SK-N-SH (cell line): ENCODE measurements around the gene ABCA4. TPM values are rescaled to one million over a fixed set of nuclear protein-coding genes. Genes with fewer than 3 reads are reported as not detected.

Experiments
- CTCF ChIA-PET: fragments of 300-600, 350-600 bp; formaldehyde crosslinking; extraction: SDS; loops from one replicate; lab custom pipeline; 2021; lab: Yijun Ruan, JAX
- POLR2A ChIA-PET: fragments of 350-600 bp; sonication (Branson Sonifier 250); formaldehyde crosslinking; extraction: SDS; loops from one replicate; lab custom pipeline; 2020; ENCODE audit warnings: antibody characterized with exemption, inconsistent platforms; lab: Yijun Ruan, JAX
- DNase-seq: peaks from one replicate; pipeline ENCODE4 v3.0.0; 2012
- H2AFZ ChIP-seq: fragments of 200-600 bp; sonication (generic); 2 replicates; pipeline ENCODE4 v1.8.1; 2016; ENCODE audit warnings: antibody characterized with exemption, mild to moderate bottlenecking, low read depth
- H3F3A ChIP-seq: fragments of 200-600 bp; sonication (generic); replicated peaks from 2 replicates; pipeline ENCODE3; 2016; ENCODE audit warnings: antibody characterized with exemption, mild to moderate bottlenecking; ENCODE audit not compliant: insufficient read depth
- H3K27ac ChIP-seq, 2 experiments: fragments of 200-500 bp in 1 of 2; fragments of 200-600 bp in 1 of 2; sonication (Bioruptor generic) in 1 of 2; sonication (generic), shearing (Covaris generic) in 1 of 2; 2 replicates each; pipeline versions ENCODE4 v1.5.1 to v1.6.1; 2014 to 2016; ENCODE audit warnings: low read depth in 2 of 2, inconsistent platforms in 1 of 2, low read length in 1 of 2, mild to moderate bottlenecking in 1 of 2, mixed read lengths in 1 of 2
- H3K27me3 ChIP-seq: fragments of 200-600 bp; sonication (generic), shearing (Covaris generic); 2 replicates; pipeline ENCODE4 v1.6.1; 2016; ENCODE audit warnings: mixed run types; ENCODE audit not compliant: insufficient read depth
- H3K36me3 ChIP-seq, 2 experiments: fragments of 200-500 bp in 1 of 2; fragments of 200-600 bp in 1 of 2; sonication (Bioruptor generic) in 1 of 2; sonication (generic) in 1 of 2; replicated peaks in 1 of 2; 2 replicates each; pipeline versions ENCODE3 to v1.5.1; 2014 to 2016; ENCODE audit warnings: low read length in 1 of 2, mild to moderate bottlenecking in 1 of 2; ENCODE audit not compliant: insufficient read depth in 2 of 2, control insufficient read depth in 1 of 2
- H3K4me1 ChIP-seq, 2 experiments: fragments of 200-500 bp in 1 of 2; fragments of 200-600 bp in 1 of 2; sonication (Bioruptor generic) in 1 of 2; sonication (generic), shearing (Covaris generic) in 1 of 2; 2 replicates each; pipeline versions ENCODE4 v1.5.1 to v1.6.1; 2014 to 2016; ENCODE audit warnings: low read depth in 1 of 2, low read length in 1 of 2, mixed run types in 1 of 2; ENCODE audit not compliant: insufficient read depth in 2 of 2, control insufficient read depth in 1 of 2
- H3K4me2 ChIP-seq: fragments of 200-600 bp; sonication (generic), shearing (Covaris generic); 2 replicates; pipeline ENCODE4 v1.6.1; 2017; ENCODE audit warnings: mixed run types
- H3K4me3 ChIP-seq, 2 experiments: fragments of 200-500 bp in 1 of 2; fragments of 200-600 bp in 1 of 2; sonication (Bioruptor generic) in 1 of 2; sonication (generic), shearing (Covaris generic) in 1 of 2; 2 replicates each; pipeline versions ENCODE4 v1.5.1 to v1.8.1; 2014 to 2016; ENCODE audit warnings: low read depth in 2 of 2, inconsistent platforms in 1 of 2, low read length in 1 of 2, mild to moderate bottlenecking in 1 of 2, mixed read lengths in 1 of 2, moderate library complexity in 1 of 2
- H3K79me2 ChIP-seq: fragments of 200-600 bp; sonication (generic); 2 replicates; pipeline ENCODE4 v1.8.1; 2017; ENCODE audit warnings: mild to moderate bottlenecking; ENCODE audit not compliant: insufficient read depth
- H3K9ac ChIP-seq: fragments of 200-600 bp; sonication (generic); 2 replicates; pipeline ENCODE4 v1.6.1; 2017; ENCODE audit warnings: mixed run types
- H3K9me2 ChIP-seq: fragments of 200-600 bp; sonication (generic); 2 replicates; pipeline ENCODE4 v1.6.1; 2017; ENCODE audit warnings: mixed run types
- H3K9me3 ChIP-seq: fragments of 200-600 bp; sonication (generic); 2 replicates; pipeline ENCODE4 v1.6.1; 2017; ENCODE audit warnings: mixed run types, mild to moderate bottlenecking, moderate library complexity
- H4K20me1 ChIP-seq: fragments of 200-600 bp; sonication (generic); 2 replicates; pipeline ENCODE4 v1.6.1; 2017; ENCODE audit warnings: mild to moderate bottlenecking, mixed run types; ENCODE audit not compliant: insufficient read depth
- CTCF ChIP-seq: fragments of 200-600 bp; sonication (generic); IDR thresholded peaks from 2 replicates; pipeline ENCODE4 v1.6.1; 2017; ENCODE audit warnings: antibody characterized with exemption, mild to moderate bottlenecking, moderate library complexity
- EZH2phosphoT487 ChIP-seq: fragments of 200-600 bp; sonication (generic); IDR thresholded peaks from 2 replicates; pipeline ENCODE4 v1.6.1; 2017; ENCODE audit warnings: low read depth, mixed run types, mild to moderate bottlenecking, antibody characterized with exemption, moderate library complexity, borderline replicate concordance
- FOXM1 ChIP-seq: IDR thresholded peaks from 2 replicates; pipeline ENCODE4 v1.4.0; 2012; ENCODE audit warnings: low read depth, mild to moderate bottlenecking
- GABPA ChIP-seq: IDR thresholded peaks from 2 replicates; pipeline ENCODE4 v1.4.0; 2012; ENCODE audit warnings: low read depth, mild to moderate bottlenecking
- GATA2 ChIP-seq: sonication (generic); formaldehyde crosslinking; IDR thresholded peaks from 2 replicates; pipeline ENCODE4 v1.5.0; 2020; ENCODE audit warnings: mild to moderate bottlenecking, missing genetic modification reagents
- MAX ChIP-seq: IDR thresholded peaks from 2 replicates; pipeline ENCODE4 v1.4.0; 2012; ENCODE audit warnings: low read depth
- NRF1 ChIP-seq: IDR thresholded peaks from 2 replicates; pipeline ENCODE4 v1.6.1; 2012; ENCODE audit warnings: low read depth, mild to moderate bottlenecking, low read length
- PBX3 ChIP-seq: IDR thresholded peaks from 2 replicates; pipeline ENCODE4; 2012
- POLR2AphosphoS5 ChIP-seq: IDR thresholded peaks from 2 replicates; pipeline ENCODE4 v1.6.1; 2012; ENCODE audit warnings: low read depth, low read length
- RXRA ChIP-seq: IDR thresholded peaks from 2 replicates; pipeline ENCODE4 v1.4.0; 2012; ENCODE audit warnings: low read depth, mild to moderate bottlenecking, borderline replicate concordance
- SMC3 ChIP-seq: IDR thresholded peaks from 2 replicates; pipeline ENCODE4 v1.6.1; 2012; ENCODE audit warnings: low read depth, low read length, improper control_type of control experiment
- TEAD4 ChIP-seq: IDR thresholded peaks from 2 replicates; pipeline ENCODE4 v1.4.0; 2012; ENCODE audit warnings: mild to moderate bottlenecking, borderline replicate concordance; ENCODE audit not compliant: insufficient read depth
- ZBTB33 ChIP-seq: IDR thresholded peaks from 2 replicates; pipeline ENCODE4 v1.4.0; 2012; ENCODE audit warnings: low read depth, borderline replicate concordance
- WGBS: methylation state at CpG from one replicate; pipeline ENCODE4 v1.1.6; 2017; ENCODE audit warnings: low lambda C conversion rate; 5-methylcytosine and 5-hydroxymethylcytosine counted together
- polyA plus RNA-seq, 3 experiments: library from polyadenylated mRNA; depleted of rRNA; stranded (reverse); fragments of >200 nt; gene quantifications; 2 replicates each; pipeline ENCODE4 v1.2.3, GENCODE V29; 2012

The ABCA4 gene
- polyA plus RNA-seq, 1 of the 3 experiments (the other 2 are of a cell fraction) = 0.03 TPM

GRCh38 chr1:94014087-94014486 lies 106.9 kb downstream of the ABCA4 start (continued):
- no peak for TF ChIP-seq SMC3
- no peak for TF ChIP-seq GATA2 (CRISPR knock-in tag)
- no peak for TF ChIP-seq RXRA
- TF ChIP-seq MAX = no peak
- TF ChIP-seq POLR2AphosphoS5 = no peak
- TF ChIP-seq GABPA = no peak
- no peak for TF ChIP-seq NRF1
- TF ChIP-seq, all 33 proteins: peak for 0

- 79% methylated on average over 8 of the region's 8 CpGs for WGBS
- no peaks in the 10 kb centered on the region for H4K20me1 ChIP-seq
- CTCF ChIA-PET = interaction anchor here (0.9 to 10.2 kb wide), 5 partner anchors 13 to 323 kb away, joined by 3 to 82 read pairs (median 4); no protein-coding TSS in a partner anchor
- no peaks in the 10 kb centered on the region for H3K36me3 ChIP-seq
- H3K9me2 ChIP-seq = no peaks in the 10 kb centered on the region
- H2AFZ ChIP-seq = no peak overlapping the region
- peaks cover 0 to 9% of the 10 kb centered on the region in 2 experiments; a peak in 1 of 4 replicates for H3K4me1 ChIP-seq
- H3K27me3 ChIP-seq = no peaks in the 10 kb centered on the region
- TF ChIP-seq PBX3 (no peak), FOXM1 (no peak)
- no peak overlapping the region for H3K9ac ChIP-seq
- H3K27ac ChIP-seq = no peak overlapping the region
- no peaks in the 10 kb centered on the region for H3K79me2 ChIP-seq
- POLR2A ChIA-PET = no interaction called here
- H3F3A ChIP-seq = no peaks in the 10 kb centered on the region
- no peak overlapping the region for H3K4me2 ChIP-seq
- no peak for DNase-seq
- no peak overlapping the region for H3K4me3 ChIP-seq
- H3K9me3 ChIP-seq = no peaks in the 10 kb centered on the region
These were observed 107.5 kb downstream of the ABCA4 start for GRCh38 chr1:94013367-94013878.

- DNase-seq = no peak
- Histone ChIP-seq H3K36me3 (no peaks in the 10 kb centered on the region), H3F3A (no peaks in the 10 kb centered on the region), H3K4me3 (no peak overlapping the region), H3K9me3 (no peaks in the 10 kb centered on the region), H3K9me2 (no peaks in the 10 kb centered on the region), H3K4me1 (peaks cover 0 to 9% of the 10 kb centered on the region in 2 experiments; a peak in 1 of 4 replicates), H2AFZ (no peak overlapping the region), H3K79me2 (no peaks in the 10 kb centered on the region), H3K27ac (no peak overlapping the region), H4K20me1 (no peaks in the 10 kb centered on the region), H3K27me3 (no peaks in the 10 kb centered on the region), H3K4me2 (no peak overlapping the region; the same call in 1 of the 2 replicates), H3K9ac (no peak overlapping the region)
- WGBS = 58% methylated on average over 15 of the region's 19 CpGs
- CTCF ChIA-PET = interaction anchor here (0.9 to 10.2 kb wide), 7 partner anchors 13 to 323 kb away, joined by 3 to 82 read pairs (median 4); no protein-coding TSS in a partner anchor
- TF ChIP-seq CTCF = no peak
- TF ChIP-seq EZH2phosphoT487 = no peak
- no peak for TF ChIP-seq ZBTB33
- no peak for TF ChIP-seq RXRA
- TF ChIP-seq TEAD4 = no peak
- POLR2A ChIA-PET = no interaction called here
These were observed 108.1 kb downstream of the ABCA4 start for GRCh38 chr1:94012708-94013366.
